ENCODE results near the gene ANAPC16. TPM values are rescaled to one million over a fixed set of nuclear protein-coding genes. Genes with fewer than 3 reads are reported as not detected.
"Not testable (repeated sequence)": the region's sequence is repeated elsewhere in the genome, so short reads cannot be mapped to it uniquely, and the experiment has no call there.

Gene ANAPC16
- total RNA-seq, 2 donors from 2014 or later: 77.4 to 95.3 TPM

DNA sequence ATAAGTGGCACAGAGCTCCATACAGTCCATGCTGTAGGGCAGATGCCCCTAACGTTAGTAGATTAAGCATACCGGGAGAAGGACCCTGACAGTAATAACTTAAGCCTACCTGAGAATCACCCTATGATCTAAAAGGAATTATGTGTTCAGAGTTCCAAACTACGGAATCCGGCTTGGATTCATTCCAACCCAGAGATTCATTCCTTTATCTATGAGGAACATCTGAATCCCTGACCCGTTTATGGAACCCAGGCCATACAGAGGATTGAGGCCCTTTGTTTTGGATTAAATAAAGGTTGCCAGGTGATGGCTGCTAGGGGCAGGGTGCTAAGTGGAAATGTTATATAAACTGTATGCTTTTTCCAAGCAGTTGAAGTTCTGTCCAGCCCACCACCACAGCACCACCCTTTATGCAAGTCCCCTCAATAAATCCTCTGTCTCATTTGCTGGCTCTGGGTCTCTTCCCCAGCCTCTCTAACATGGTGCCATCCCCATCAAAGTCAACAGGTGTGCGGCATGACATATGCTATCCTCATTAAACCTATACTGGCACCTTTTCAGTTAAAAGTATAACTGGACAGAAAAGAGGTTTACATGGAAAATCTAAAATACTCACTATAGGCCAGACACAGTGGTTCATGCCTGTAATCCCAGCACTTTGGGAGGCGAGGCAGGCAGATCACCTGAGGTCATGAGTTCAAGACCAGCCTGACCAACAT, 9.1 kb upstream of the ANAPC16 start:
- DNase-seq (ENCODE audit: low spot score): no peak
- intact Hi-C loops (cut with DNase I): no loop called here

DNA sequence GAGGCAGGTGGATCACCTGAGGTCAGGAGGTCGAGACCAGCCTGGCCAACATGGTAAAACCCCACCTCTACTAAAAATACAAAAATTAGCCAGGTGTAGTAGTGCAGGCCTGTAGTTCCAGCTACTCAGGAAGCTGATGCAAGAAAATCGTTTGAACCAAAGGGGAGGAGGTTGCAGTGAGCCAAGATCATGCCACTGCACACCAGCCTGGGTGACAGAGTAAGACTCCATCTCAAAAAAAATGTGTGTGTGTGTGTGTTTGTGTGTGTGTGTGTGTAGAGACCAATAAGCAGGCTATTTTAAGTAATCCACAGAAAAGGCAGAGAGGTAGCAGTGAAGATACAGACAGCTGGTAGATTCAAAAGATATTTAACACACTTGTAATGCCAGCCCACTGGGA, 7.3 kb upstream of the ANAPC16 start:
- intact Hi-C loops (cut with DNase I); DNase-seq (ENCODE audit: low spot score): not testable (repeated sequence)

DNA sequence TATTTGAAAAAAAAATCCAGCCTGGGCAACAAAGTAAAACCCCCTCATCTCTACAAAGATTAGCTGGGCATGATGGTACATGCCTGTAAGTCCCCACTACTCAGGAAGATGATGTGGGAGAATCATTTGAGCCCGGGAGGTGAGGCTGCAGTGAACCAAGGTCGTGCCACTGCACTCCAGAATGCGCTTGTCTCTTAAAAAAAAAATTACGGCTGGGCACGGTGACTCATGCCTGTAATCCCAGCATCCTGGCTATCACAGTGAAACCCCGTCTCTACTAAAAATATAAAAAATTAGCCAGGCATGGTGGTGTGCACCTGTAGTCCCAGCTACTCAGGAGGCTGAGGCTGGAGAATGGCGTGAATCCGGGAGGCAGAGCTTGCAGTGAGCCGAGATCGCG, 4.4 kb upstream of the ANAPC16 start:
- intact Hi-C loops (cut with DNase I): loop anchor here in 1 of 2 donors (10.0 kb wide), 1 partner anchor 123 kb away; no protein-coding TSS in a partner anchor
- DNase-seq (ENCODE audit: low spot score): not testable (repeated sequence)

DNA sequence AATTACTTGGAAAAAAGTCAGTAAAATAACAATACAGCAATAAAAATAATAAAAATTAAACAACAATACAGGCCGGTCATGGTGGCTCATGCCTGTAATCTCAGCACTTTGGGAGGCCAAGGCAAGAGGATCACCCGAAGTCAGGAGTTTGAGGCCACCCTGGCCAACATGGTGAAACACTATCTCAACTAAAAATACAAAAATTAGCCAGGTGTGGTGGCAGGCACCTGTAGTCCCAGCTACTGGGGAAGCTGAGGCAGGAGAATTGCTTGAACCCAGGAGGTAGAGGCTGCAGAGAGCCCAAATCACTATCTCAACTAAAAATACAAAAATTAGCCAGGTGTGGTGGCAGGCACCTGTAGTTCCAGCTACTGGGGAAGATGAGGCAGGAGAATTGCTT, 4.0 kb upstream of the ANAPC16 start:
- intact Hi-C loops (cut with DNase I): loop anchor here in 1 of 2 donors (10.0 kb wide), 1 partner anchor 123 kb away; no protein-coding TSS in a partner anchor
- not testable (repeated sequence) for DNase-seq (ENCODE audit: low spot score)

DNA sequence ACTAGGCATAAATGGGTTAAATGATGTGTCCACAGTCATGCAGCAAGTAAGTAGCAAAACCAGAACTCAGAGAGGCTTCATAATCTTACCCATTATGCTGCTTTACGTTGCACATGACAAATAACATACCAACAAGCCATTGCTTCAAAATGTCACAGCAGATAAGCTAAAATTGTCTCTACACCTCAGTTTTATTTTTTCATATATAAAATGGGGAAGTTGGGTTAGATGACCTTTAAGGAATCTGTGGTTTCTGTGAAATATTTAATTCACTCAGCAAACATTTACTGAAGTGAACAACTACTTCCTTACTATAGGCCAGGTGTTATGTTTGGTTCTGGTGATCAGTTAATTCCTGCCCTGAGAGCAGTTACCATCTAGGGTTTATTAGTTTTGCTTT, 2.5 kb downstream of the ANAPC16 start:
- DNase-seq (ENCODE audit: low spot score): no peak
- intact Hi-C loops (cut with DNase I): loop anchor here in 1 of 2 donors (10.0 kb wide), 1 partner anchor 116 kb away; no protein-coding TSS in a partner anchor

DNA sequence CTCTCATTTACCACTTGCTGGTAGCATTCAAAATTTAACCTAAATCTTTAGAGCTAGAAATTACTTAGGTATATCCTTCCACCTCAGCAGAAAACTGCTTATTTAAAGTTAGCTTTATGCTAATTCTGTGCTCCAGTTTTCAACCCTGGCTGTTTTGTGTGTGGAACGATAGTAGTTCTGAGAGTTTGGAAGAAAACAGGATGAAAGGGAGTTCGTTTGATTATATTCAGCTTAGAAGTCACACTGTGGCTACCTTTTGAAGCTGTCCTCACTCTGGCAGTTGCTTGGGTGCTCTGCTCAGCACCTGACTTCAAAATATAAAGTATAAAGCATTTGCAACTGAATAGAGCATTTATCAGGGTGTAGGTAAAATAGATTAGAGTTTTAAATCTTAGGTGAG, 2.9 kb downstream of the ANAPC16 start:
- intact Hi-C loops (cut with DNase I): loop anchor here in 1 of 2 donors (10.0 kb wide), 1 partner anchor 116 kb away; no protein-coding TSS in a partner anchor
- DNase-seq (ENCODE audit: low spot score): no peak

DNA sequence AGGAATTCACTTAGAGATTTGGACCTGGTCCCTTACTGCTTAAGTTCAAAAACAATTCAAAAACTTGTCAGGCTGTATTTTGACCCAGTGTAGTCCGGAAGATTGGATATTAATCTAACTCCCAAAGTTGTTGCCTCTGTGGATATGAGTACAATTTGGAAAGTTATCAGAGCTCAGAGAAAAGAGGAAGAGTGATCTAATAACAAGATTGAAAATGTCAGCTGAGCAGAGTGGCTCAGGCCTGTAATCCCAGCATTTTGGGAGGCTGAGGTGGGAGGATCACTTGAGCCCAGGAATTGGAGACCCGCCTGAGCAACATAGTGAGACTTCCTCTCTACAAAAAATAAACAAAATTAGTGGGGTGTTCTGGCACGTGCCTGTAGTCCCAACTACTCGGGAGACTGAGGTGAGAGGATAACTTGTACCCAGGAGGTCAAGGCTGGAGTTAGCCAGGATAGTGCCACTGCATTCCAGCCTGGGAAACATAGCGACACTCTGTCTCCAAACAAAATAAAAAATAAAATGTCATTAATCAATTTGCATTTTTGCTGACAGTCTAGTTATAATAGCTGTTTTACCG, 3.5 kb downstream of the ANAPC16 start:
- DNase-seq (ENCODE audit: low spot score): no peak
- intact Hi-C loops (cut with DNase I): loop anchor here in 1 of 2 donors (10.0 kb wide), 1 partner anchor 115 kb away; no protein-coding TSS in a partner anchor

DNA sequence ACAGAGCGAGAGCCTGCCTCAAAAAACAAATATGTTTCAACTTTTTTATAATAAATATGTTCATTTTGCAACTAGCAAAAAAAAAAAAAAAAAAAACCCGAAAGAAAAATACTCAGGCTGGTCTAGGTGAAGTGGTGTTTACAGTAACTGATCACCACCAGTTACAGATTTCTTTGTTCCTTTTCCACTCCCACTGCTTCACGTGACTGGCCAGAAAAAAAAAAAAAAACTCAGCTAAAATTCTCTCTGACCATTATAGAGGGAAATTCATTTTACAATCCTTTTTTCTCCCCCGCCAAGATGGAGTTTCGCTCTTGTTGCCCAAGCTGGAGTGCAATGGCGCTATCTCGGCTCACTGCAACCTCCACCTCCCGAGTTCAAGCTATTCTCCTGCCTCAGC, 4.8 kb downstream of the ANAPC16 start:
- intact Hi-C loops (cut with DNase I): loop anchor here in 1 of 2 donors (10.0 kb wide), 1 partner anchor 114 kb away; no protein-coding TSS in a partner anchor
- DNase-seq (ENCODE audit: low spot score): no peak

DNA sequence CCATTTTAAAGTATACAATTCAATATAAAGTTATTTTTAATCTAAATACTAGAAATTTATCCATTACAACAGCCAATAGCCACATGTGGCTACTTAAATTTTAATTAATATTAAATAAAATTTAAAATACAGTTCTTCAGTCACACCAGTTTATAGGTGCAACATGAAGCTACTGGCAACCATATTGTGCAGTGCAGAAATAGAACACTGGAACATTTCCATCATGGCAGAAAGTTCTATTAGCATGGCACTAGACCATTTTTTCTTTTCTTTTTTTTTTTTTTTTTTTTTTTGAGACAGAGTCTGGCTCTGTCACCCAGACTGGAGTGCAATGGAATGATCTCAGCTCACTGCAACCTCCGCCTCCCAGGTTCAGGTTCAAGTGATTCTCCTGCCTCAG, 5.5 kb downstream of the ANAPC16 start:
- intact Hi-C loops (cut with DNase I): loop anchor here in 1 of 2 donors (10.0 kb wide), 1 partner anchor 114 kb away; no protein-coding TSS in a partner anchor
- DNase-seq (ENCODE audit: low spot score): no peak

DNA sequence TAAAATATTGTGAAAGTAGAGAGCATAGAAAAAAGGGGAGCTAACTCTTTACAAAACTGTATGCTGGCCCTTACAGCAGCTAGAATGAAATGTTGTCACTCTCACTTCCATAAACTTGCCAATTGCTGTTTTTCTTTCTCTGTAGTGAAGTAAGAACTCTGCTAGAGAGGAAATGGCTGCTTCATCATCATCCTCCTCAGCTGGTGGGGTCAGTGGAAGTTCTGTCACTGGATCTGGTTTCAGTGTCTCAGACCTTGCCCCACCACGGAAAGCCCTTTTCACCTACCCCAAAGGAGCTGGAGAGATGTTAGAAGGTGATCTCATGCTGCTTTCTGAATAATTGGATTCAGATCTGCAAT, 7.9 kb downstream of the ANAPC16 start:
- no peak for DNase-seq (ENCODE audit: low spot score)
- intact Hi-C loops (cut with DNase I): loop anchor here in 1 of 2 donors (10.0 kb wide), 1 partner anchor 111 kb away; no protein-coding TSS in a partner anchor

DNA sequence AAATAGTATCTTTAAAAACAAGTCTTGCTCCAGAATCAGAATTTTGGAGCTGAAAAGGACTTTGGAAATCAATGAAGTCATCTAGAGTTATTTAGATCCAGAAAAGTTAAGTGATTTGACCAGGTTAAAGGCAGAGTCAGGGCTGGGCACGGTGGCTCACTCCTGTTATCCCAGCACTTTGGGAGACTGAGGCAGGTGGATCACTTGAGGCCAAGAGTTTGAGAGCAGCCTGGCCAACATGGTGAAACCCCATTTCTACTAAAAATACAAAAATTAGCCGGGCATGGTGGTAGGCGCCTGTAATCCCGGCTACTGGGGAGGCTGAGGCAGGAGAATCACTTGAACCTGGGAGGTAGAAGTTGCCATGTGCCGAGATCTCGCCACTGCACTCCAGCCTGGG, 8.4 kb downstream of the ANAPC16 start:
- not testable (repeated sequence) for DNase-seq (ENCODE audit: low spot score)
- intact Hi-C loops (cut with DNase I): loop anchor here in 1 of 2 donors (10.0 kb wide), 1 partner anchor 111 kb away; no protein-coding TSS in a partner anchor

DNA sequence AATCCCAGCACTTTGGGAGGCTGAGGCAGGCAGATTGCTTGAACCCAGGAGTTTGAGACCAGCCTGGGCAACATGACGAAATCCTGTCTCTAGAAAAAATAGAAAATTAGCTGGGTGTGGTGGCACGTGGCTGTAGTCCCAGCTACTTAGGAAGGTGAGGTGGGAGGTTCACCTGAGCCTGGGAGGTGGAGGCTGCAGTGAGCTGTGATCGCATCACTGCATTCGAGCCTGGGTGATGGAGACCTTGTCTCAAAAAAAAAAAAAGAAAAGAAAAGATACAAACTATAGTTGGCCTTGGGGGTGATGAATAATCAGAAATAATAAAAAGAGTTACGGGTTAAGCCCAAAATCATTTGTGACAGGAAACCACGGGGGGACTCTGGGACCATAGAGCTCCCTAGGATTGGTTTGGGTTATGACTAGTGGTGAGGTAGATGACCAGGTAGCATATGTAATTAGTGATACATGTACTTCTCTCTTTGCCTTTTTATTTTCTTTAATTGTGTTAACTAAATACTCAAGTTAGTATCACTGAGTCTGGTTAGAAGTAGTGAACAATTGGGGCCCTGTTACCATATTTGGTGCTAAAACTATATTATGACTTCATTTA, 10.7 kb downstream of the ANAPC16 start:
- DNase-seq (ENCODE audit: low spot score): no peak
- intact Hi-C loops (cut with DNase I): loop anchor here in 1 of 2 donors (10.0 kb wide), 1 partner anchor 108 kb away; no protein-coding TSS in a partner anchor

DNA sequence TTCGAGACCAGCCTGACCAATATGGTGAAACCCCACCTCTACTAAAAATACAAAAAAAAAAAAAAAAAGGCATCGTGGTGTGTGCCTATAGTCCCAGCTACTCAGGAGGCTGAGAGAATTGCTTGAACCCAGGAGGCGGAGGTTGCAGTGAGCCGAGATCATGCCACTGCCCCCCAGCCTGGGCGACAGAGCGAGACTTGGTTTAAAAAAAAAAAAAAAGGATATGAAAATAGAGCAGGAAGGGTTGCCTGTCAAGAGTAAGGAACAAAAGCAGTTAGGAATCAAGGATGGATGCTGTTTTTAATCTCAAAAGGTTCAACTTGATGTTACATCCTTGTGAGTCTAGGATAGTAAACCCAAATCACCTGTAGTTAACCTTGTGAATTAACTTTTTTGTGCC, 12.0 kb downstream of the ANAPC16 start:
- no peak for DNase-seq (ENCODE audit: low spot score)
- intact Hi-C loops (cut with DNase I): loop anchor here in 1 of 2 donors (1.0 to 10.0 kb wide), 2 partner anchors 39 to 107 kb away; no protein-coding TSS in a partner anchor

DNA sequence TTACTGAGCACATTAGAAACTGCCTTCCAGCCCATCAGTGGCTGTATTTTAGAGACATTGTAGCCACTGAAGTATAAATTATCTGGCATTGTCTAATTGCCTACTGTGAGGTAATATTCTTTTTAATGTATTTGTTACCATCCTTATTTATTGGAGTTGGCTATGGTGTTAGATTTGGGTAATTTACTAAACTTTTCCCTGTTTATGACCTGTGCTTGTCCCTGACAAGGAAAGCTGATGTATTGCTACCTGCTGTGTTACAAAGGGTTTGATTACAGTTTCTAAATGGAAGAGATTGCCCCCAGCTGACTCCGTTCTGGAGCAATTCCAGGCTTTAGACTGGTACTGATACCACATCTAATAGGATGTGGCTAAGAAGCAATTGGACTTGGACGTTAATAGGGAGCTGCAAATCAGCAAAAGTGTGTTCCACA, 12.5 kb downstream of the ANAPC16 start:
- DNase-seq (ENCODE audit: low spot score): no peak
- intact Hi-C loops (cut with DNase I): loop anchor here in 1 of 2 donors (1.0 to 10.0 kb wide), 2 partner anchors 39 to 106 kb away; no protein-coding TSS in a partner anchor

DNA sequence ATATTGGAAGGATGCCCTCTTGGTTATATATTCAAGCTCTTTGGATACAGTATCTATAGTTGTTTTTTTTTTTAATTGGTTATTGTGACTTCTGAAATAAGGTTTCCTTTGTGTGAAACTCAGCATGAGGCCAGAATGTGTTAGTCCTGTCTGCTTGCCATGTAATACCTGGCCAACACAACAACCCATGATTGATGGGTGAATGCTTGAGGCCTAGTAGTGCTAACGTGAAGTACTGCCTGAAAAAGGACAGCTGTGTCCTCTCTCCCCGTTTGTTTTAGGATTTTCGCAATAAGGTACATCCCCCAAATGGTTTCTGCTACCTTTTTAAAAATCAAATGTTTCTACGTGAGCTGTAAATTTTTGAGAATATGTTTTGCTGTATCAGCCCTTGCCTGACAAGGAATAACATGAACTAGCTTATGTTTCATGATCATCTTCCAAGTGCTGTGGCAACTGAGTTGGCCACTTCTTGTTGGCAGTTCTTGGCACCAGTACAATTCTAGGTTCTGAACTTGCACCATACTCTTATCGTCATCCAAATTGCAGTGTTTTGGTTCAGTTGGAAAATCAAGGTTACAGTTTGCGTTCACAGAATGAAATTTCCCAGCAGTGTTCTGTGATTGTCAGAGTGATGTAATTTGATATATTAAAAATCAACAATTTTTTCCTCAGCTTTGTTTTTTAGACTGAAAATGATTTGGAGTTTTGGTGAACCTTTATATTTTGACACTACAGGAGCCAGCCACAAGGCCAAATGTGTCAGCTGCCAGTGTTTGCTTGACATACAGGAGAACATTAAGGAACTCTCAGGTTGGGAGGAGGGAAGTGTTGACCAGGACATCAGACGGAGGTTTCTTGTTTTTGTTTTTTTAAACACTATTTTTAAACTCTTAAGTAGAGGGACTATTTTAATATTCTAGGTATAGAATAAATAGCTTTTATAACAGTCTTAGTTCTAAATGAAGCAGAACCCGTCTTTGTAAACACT, 13.7 kb downstream of the ANAPC16 start:
- no peak for DNase-seq (ENCODE audit: low spot score)
- intact Hi-C loops (cut with DNase I): loop anchor here in 1 of 2 donors (10.0 kb wide), 1 partner anchor 105 kb away; no protein-coding TSS in a partner anchor

DNA sequence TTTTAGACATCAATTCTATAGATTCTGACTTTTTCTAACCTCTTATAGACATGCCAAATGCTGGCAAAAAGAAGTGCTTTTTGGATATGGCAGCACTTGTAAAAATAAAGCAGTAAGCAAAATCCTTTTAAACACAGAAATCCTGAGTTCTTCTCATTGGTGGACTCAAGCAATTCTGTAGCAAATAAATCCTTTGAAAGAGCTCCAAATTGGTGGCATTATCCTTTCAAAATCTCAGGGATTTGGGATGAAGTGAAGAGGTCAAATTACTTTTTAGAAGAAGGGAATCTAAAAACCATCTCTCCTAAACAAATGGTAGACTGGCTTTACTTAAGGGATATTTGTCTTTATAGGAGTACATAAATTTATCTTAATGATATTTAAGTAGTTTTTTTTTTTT, 17.8 kb downstream of the ANAPC16 start:
- intact Hi-C loops (cut with DNase I): no loop called here

DNA sequence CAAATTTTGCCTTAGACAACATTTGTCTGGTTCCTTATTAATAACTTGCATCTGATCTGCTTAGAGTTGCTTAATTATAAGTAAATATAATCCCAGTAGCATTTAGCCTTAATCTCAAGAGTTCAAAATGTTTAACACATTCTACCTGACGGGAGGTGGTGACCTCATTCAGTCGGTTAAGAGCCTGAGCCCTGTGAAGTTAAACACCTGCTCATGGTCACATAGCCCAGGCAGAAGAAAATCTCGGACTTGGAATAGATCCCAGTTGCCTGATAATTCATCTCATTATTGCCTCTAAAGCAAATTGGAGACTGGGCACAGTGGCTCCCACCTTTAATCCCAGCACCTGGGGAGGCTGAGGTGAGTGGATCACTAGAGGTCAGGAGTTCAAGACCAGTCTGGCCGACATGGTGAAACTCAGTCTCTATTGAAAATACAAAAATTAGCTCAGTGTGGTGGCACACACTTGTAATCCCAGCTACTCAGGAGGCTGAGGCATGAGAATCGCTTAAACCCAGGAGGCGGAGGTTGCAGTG, 18.8 kb downstream of the ANAPC16 start:
- intact Hi-C loops (cut with DNase I): no loop called here
- no peak for DNase-seq (ENCODE audit: low spot score)

More for the DNA sequence above, 17.8 kb downstream of the ANAPC16 start:
- no peak for DNase-seq (ENCODE audit: low spot score)

All from posterior vena cava (tissue), 2 donors.